GM18858 (cell line): Measurements from ENCODE around the gene KIF3A.
A peak's percentile ranks its signal among the peaks of the same experiment; 100 is the strongest.

Source experiments
- ATAC-seq: cut with Tn5 transposase; IDR thresholded peaks from one replicate; pipeline ENCODE4 v1.9.1; 2021; ENCODE audit not compliant: unreplicated experiment

KIF3A gene

DNA sequence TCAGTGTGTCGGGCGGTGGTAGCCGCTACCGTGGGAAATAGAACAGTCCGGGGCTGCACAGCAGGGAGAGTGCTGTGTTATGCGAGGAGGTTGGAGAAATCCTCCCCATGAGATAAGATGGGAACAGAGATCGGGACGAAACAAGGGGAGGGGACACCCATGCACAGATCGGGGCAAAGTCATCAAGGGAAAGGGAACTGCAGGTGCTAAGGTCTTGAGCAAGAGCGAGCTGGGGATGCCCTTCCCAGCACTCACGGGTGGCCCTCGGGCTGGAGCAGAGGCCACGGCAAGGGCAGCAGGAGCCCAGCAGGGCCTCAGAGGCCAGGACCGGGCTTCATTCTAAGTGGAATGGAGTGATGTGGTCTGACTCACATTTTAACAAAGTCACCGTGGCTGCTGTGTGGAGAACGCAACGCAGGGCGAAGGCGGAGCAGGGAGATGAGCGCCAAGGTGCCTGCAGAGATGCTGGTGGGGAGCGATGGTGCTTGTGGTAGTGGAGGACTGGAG is 71.7 kb downstream of the KIF3A start:
- ATAC-seq, result no peak

DNA sequence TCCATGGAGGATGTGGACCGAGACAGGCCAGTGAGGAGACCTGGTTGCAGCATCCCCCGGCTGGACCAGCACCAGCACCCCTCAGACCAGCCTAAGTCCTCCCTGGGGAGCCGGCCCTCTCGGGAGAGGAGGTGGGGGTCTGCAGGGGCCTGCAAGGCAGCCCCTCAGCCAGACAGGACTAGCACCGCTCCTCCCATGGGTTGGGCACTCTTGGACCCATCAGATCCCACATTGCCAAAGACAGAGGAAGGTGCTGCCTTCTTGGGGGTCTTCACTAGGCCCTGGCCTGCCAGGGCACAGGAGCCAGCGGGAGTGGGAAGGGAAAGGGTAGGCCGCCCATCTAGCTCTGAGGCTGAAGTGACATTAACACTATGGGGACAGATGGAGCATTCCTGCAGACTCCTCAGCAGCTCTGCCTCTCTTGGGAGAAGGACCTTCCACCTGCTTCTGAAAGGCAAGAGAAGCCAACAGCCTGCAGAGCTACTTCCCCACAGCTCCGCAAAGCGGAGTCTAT is 72.6 kb downstream of the KIF3A start:
- no peak for ATAC-seq

DNA sequence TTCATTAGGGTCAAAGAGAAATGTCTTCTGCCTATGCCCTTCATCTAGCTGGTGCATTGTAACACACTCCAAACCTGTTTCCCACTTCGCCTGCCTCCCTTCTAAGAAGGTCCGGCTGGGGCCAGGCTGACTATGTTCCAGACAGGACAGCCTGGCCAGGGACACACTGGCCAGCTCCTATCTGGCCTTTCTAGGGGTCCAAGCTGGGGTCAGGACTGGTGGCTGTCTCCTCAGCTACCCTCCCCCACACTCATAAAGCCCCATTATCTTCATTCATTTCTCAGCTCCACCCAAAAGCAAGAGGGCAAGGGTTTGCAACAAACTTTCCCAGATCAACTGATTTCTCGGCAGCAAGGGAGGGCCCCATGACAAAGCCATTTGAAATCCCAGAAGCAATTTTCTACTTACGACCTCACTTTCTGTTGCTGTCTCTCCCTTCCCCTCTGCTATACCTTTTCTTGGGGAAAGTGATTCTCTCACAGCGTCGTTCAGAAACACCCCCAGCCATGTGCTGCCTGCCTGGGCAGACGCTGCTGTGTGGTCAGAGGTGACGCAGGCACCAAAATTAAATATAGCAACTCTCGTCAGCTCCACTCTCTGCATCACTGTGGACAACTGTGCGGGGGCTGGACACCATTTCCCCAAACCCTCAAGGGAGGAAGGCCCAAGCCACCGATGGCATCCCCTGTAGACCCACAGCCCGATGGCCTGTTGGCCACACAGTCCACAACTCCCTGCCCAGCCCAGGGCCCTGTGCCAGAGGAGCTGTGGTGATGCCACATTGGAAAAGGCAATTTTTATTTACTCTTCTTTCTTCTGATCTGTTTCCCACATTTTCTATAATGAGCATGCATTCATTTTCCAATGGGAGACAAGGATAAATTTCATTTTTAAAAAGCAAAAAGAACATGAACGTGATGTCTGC is 73.3 kb downstream of the KIF3A start:
- peak; percentile 50 for ATAC-seq

DNA sequence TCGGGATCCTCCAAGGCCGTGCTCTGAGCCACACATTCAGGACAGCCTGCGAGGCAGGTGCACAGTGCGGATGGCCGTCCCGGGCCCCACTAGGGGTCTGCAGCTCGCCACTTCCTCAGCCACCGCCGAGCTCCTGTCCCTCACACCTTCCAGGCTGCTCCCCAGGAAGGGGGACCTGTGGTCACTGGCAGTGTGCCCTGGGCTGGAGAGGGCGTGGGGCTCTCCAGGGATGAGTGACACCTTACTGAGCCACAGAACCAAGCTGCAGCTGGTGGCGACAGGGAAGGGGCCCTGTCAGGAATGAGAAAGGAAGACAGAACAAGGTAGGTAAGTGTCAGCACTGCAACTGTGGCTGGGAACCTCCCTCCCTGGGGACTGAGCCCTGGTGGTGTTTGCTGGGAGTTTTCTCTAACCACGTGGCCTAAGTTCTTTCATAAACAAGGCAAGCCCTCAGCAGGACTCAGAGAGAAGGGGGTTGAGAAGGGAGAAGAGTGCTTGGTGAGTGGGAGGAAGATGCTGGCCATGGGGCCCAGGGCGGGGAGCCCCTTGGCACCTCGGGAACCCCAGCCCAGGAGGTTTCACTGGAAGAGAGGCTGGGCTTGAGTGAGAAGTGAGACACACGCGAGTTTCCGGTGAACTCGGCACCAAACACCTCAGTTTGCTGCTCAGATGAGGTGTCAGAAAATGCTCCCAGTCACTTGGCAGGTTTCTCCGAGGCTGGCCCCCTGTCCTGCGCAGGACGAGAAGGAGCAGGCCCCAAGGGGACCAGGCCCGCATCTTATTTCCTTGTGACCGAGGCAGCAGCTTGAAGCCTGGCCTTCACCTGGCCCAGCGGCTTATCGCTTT is 74.2 kb downstream of the KIF3A start:
- ATAC-seq, result peak; percentile 59

DNA sequence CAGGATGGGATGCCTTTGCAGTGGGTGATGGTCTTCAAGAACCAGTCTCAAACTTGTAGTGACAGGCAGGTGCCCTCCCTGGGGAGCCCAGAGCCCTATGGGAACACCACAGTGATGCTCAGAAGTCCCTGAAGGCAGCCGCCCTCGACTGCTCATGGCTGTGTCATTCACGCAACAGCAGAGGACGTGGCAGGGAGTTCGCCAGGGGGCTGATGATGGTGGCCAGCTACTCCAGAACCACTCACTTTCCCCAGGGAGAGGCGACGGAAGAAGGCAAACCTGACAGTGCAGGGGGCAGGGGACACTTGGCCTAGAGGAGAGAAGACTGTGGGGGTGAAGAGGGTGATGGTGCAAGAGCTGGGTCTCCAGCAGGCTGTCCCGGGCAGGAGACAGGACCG is 75.3 kb downstream of the KIF3A start:
- ATAC-seq, result no peak

DNA sequence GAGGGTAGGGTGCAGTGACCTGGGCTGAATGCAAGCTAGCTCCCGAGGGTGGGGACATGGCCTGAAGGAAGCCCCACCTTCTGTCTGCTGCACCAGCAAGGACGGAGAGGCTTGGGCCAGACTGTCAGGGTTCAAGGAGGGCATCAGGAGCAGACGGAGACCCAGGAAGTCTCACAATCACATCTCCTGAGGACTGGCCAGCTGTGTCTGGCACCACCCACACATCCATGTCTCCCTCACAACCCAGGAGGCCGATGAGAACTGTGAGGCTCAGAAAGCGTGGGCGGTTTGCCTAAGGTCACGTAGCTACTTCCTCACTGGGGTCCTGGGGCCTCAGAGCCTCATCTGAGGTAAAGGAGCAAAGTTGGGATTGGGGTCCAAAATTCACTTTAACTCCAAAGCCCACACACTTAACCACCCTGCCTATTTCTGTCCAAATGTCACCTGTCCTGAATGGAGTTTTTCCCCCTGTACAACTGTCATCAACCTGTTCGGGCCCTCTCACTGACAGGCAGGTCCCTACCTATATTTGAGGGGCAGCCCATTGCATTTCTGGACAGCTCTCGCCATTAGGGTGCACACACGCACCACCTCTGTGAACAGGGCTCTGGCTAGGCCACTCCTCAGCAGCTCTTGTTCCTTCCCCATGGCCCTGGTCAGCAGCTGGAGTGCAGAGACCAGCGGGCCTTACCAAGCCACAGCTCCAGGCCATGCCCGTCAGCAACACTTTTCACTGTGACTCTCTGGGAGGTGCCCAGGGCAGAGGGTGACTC is 75.9 kb downstream of the KIF3A start:
- no peak for ATAC-seq

DNA sequence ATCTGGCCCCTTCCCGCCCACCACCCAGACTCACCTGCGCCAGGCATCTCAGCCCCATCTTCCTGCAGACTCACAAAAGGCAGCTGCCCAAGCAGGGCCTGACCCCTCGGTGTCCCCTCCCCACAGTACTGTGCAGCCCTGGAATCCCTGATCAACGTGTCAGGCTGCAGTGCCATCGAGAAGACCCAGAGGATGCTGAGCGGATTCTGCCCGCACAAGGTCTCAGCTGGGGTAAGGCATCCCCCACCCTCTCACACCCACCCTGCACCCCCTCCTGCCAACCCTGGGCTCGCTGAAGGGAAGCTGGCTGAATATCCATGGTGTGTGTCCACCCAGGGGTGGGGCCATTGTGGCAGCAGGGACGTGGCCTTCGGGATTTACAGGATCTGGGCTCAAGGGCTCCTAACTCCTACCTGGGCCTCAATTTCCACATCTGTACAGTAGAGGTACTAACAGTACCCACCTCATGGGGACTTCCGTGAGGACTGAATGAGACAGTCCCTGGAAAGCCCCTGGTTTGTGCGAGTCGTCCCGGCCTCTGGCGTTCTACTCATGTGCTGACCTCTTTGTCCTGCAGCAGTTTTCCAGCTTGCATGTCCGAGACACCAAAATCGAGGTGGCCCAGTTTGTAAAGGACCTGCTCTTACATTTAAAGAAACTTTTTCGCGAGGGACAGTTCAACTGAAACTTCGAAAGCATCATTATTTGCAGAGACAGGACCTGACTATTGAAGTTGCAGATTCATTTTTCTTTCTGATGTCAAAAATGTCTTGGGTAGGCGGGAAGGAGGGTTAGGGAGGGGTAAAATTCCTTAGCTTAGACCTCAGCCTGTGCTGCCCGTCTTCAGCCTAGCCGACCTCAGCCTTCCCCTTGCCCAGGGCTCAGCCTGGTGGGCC is 77.5 kb downstream of the KIF3A start:
- ATAC-seq, result no peak

DNA sequence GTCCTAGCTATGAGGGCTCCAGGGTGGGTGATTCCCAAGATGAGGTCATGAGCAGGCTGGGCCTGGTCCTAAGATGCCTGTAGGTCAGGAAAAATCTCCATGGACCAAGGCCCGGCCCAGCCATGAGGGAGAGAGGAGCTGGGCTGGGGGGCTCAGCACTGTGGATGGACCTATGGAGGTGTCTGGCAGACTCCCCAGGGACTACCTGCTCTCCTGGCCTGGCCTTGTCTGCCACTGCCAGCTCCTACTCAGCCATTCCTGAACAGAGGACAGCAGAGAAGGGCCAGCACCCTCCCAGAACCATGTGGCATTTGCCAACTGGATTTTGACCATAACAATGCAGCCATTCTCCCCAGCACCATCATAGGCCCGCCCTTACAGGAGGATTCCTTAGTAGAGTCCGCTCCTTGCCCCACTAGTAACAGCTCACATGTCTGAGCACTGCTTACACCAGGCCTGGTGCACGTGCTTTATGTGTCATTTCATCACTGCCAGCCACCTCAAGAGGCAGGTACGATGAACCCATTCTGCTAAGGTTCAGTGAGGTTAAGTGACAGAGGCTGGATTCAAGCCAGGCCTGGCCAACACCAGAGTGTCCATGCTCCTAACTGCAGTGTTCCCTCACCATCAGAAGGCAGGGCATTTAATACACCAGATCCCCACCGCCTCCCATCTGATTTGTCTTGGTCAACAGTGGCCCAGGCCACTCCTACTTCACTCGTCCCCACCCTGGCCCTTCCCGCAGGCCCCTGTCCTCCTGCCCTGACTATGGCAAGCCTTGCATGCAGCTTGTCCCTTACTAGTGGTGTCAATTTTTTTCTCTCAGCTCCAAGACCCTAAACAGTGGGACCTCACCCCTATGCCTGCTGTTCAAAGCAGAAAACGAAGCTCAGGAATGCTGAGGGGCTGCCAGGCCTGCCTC is 78.7 kb downstream of the KIF3A start:
- ATAC-seq, result no peak

DNA sequence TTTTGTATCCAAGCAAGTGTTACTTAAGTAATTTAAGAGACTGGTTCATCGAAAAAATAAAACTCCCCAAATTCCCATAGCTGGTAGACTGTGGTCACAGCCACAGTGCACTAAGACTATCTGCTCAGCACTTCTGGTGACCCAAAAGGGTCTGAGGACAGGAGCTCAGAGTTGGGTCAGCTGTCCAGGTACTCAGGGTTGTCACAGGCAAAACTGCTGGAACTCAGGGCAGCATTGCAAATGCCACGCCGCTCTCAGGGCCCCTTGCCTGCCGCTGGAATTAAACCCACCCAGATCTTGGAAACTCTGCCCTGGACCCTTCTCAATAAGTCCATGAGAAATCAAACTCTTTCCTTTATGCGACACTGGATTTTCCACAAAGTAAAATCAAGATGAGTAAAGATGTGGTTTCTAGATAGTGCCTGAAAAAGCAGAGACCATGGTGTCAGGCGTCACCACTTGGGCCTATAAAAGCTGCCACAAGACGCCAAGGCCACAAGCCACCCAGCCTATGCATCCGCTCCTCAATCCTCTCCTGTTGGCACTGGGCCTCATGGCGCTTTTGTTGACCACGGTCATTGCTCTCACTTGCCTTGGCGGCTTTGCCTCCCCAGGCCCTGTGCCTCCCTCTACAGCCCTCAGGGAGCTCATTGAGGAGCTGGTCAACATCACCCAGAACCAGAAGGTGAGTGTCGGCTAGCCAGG is 79.5 kb downstream of the KIF3A start, which contains the start of gene IL13:
TSS of gene IL13 (plus strand) at position 498 of the 705 bp plus-strand sequence. CDS start at position 512, 14 bp downstream.
- ATAC-seq, result no peak

DNA sequence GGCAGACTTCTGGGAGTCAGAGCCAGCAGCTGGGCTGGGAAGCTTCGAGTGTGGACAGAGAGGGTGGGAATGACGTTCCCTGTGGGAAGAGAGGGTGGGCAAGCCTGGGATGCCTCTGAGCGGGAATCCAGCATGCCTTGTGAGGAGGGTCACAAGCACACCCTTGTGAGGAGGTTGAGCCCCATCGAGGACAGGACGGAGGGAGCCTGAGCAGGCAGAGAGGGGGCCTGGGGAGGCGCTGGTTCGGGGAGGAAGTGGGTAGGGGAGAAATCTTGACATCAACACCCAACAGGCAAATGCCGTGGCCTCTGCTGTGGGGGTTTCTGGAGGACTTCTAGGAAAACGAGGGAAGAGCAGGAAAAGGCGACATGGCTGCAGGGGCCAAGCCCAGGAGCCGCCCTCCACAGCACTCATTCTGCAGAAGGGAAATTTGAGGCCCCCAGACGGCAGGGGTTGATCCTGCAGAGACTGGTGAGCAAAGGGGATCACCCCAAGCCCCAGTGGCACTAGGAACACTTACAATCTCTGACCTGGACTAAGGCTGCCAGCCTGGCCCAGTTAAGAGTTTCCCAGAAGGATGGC is 80.5 kb downstream of the KIF3A start:
- ATAC-seq, result no peak

DNA sequence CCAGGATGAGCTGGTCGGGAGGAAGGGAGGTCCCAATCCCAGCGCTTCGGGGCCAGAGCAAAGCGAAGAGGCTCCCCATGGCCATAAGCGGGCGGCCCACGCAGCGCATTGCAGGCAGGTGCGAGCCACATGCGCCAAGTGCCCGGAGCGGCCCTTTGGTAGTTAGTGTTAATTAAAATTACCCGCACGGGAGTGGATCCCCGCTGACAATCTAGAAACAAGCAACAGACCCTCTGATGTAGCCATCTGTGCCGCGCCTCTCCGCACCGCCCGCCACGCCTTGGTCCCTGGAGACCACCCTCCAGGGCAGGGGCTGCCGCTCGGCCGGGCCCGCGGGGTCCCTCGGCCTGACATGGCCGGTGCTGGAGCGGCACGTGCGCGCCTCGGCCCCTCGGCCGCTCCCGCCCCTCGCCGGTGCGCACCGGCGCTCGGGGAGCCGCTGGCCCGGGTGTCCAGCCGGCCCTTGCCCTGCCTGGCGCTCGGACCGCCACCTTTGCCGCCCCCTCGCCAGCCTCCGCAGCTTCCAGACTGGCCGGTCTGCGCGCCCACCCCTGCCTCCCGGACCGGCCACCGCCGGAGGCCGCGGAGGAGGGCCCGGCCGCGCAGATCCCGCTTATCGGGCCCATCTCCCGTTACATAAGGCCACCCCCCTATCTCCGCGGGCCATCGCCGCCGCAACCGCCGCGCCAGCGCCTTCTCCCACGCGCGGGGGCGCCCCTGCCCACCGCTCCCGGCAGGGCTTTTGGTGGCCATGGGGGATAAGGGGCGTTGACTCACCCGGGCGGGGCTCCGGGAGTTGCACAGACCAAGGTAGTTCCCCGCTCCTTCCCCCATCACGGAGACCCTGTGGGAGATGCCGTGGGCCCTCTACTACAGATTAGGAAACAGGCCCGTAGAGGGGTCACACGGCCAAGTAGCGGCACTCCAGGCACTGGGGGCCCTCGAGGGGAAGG is 81.2 kb downstream of the KIF3A start:
- no peak for ATAC-seq

DNA sequence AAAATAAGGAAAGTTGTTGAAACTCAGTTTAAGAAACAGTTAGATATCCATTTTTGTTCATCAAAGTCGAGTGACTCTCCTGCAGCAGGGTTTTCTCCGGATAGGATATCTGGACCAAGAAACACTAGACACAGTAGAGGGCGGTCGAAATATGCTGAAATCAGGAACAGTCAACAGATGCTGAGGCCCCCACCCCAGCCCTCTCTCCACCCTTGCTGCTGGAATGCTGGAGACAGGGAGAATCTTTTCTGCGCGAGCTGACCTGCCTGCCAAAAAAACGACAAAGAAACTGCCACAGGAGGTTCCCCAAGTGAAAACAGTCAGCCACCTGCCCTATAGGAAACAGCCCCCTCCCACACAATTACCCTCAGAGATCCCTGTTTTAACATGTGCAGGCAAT is 83.6 kb downstream of the KIF3A start:
- ATAC-seq, result no peak

DNA sequence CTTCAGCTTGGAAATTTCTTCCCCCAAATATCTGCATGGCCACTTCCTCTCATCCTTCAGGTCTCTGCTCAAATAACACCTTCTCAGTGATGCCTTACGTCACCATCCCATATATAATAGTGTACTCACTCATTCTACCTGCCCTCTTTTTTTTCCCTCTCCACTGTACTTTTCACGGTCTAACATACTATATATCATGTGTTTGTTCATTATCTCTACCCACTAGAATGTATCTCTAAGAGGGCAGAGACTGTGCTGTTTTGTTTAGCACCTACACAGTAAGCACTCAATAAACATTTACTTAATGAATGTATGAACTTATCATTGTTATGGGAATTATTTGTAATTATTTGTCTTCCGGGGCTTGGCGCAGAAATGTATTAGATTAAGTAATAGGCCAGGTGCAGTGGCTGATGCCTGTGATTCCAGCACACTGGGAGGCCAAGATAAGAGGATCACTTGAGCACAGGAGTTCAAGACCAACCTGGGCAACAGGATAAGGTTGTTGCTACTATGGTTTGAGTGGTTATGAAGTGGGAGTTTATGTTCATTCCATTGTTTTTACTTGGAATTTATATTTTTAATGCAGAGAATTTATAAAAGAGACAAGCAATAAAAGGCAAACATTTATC is 85.4 kb downstream of the KIF3A start:
- no peak for ATAC-seq

DNA sequence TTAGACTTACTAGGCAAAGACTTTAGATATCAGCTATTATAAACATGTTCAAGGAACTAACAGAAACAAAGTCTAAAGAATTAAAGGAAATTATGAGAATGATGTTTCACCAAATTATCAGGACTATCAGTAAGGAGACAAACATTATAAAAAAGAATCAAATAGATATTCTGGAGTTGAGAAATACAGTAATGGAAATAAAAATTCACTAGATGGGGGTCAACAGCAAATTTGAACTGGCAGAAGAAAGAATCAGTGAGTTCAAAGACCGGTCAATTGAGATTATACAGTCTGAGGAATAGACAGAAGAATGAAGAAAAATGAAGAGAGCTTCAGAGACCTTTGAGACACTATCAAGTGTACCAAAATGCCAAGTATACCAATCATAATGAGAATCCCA is 89.0 kb downstream of the KIF3A start:
- no peak for ATAC-seq

DNA sequence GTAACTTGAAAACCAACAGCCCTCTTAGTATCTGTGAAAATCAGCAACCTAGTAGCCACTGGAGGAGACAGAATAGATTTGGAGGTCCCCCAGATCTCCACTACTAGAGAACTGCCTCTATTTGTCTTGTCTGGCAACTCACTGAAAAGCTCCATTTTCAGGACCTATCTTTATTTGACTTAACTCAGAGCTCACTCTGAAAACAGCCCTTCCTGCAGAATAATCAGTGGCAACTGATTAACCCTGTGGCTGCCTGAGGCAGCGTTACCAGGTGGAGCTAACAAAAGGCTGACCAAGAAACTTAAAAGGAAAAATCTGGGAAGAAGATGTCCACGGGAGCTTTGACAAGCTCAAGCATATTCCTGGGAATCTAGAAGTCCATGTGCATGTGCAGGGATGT is 89.9 kb downstream of the KIF3A start:
- ATAC-seq, result no peak
